ENCODE measurements around the gene PLCG2.
"Not testable (repeated sequence)": the region's sequence is repeated elsewhere in the genome, so short reads cannot be mapped to it uniquely, and the experiment has no call there.

Gene PLCG2

GRCh38 chr16:81939164-81940056, 160.3 kb downstream of the PLCG2 start:
- DNase-seq (ENCODE audit: low spot score) = no peak

GRCh38 chr16:81940781-81941560, 161.9 kb downstream of the PLCG2 start:
- peak; percentile 52 for DNase-seq (ENCODE audit: low spot score)

GRCh38 chr16:81942007-81942601, 163.0 kb downstream of the PLCG2 start:
- DNase-seq (ENCODE audit: low spot score) = no peak

- no peak for DNase-seq (ENCODE audit: low spot score)
Observed at GRCh38 chr16:81945665-81946064, 166.6 kb downstream of the PLCG2 start.

GRCh38 chr16:81946206-81946605, 167.1 kb downstream of the PLCG2 start:
- DNase-seq (ENCODE audit: low spot score) = no peak

GRCh38 chr16:81951564-81951963, 172.5 kb downstream of the PLCG2 start:
- DNase-seq (ENCODE audit: low spot score) = no peak

GRCh38 chr16:81956213-81956948, 177.3 kb downstream of the PLCG2 start:
- no peak for DNase-seq (ENCODE audit: low spot score)

GRCh38 chr16:81964808-81965207, 185.7 kb downstream of the PLCG2 start:
- DNase-seq (ENCODE audit: low spot score) = no peak

- no peak for DNase-seq (ENCODE audit: low spot score)
Observed at GRCh38 chr16:81967358-81967757, 188.3 kb downstream of the PLCG2 start.

- DNase-seq (ENCODE audit: low spot score) = no peak
Observed at GRCh38 chr16:81971853-81972252, 192.8 kb downstream of the PLCG2 start.

- DNase-seq (ENCODE audit: low spot score) = no peak
Observed at GRCh38 chr16:81973737-81974136, 194.6 kb downstream of the PLCG2 start.

GRCh38 chr16:81975637-81976036, 196.5 kb downstream of the PLCG2 start:
- no peak for DNase-seq (ENCODE audit: low spot score)

- not testable (repeated sequence) for DNase-seq (ENCODE audit: low spot score)
Observed at GRCh38 chr16:81977335-81977942, 198.3 kb downstream of the PLCG2 start.

GRCh38 chr16:81987121-81987520, 208.0 kb downstream of the PLCG2 start:
- DNase-seq (ENCODE audit: low spot score) = no peak

GRCh38 chr16:81987706-81988105, 208.6 kb downstream of the PLCG2 start:
- DNase-seq (ENCODE audit: low spot score) = no peak

GRCh38 chr16:81992859-81993258, 213.8 kb downstream of the PLCG2 start:
- no peak for DNase-seq (ENCODE audit: low spot score)

- DNase-seq (ENCODE audit: low spot score) = no peak
Observed at GRCh38 chr16:81994485-81994884, 215.4 kb downstream of the PLCG2 start.

- no peak for DNase-seq (ENCODE audit: low spot score)
Observed at GRCh38 chr16:81995651-81996050, 216.6 kb downstream of the PLCG2 start.

- peak; percentile 20 for DNase-seq (ENCODE audit: low spot score)
Observed at GRCh38 chr16:81996664-81997509, 217.8 kb downstream of the PLCG2 start.

GRCh38 chr16:81997738-81998137, 218.6 kb downstream of the PLCG2 start:
- DNase-seq (ENCODE audit: low spot score) = peak; percentile 52

- DNase-seq (ENCODE audit: low spot score) = no peak
Observed at GRCh38 chr16:82002831-82003230, 223.7 kb downstream of the PLCG2 start.

All from HuH-7.5 (cell line).